ENCODE measurements around the gene ASB3.

ASB3 gene

DNA sequence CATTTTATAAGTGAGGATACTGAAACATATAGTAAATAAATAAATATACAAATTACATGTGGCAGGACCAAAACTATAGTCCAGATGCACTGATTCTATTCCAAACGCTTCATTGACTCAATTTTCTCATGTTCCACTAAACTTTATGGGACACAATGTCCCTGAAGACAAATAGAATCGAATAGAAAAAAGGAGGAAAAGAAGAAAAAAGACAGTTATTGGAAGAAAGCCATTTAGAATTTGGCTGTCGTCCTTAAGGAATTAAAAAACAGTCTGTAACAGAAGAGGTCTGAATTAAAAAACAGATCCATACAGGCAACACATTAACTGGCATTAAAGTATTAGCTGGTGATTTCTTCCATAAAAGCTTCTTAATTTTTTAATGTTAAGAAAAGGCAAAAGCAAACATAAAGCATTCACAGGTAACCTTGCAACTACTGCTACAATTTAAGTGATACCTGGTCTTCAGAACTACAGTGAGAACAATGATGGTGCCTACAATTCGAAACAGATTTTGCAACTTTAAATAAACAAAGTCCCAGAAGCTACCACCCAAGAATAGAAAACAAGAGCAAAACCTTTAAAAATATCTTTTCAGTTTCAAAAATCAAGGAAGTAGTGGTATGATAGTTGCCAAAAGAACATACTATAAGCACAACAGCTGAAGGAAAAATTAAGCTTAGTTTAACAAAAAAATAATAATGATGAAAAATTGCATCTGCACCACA is 36.5 kb downstream of the ASB3 start:
- TF ChIP-seq YY1 (IDR thresholded peaks at IDR 0.05; ENCODE audit: low read depth) (no peak), TEAD4 (IDR thresholded peaks at IDR 0.05) (no peak), TCF12 (IDR thresholded peaks at IDR 0.05; ENCODE audit: low read depth) (no peak), RAD21 (IDR thresholded peaks at IDR 0.05; ENCODE audit: low read depth) (no peak), EP300 (IDR thresholded peaks at IDR 0.05; ENCODE audit: borderline replicate concordance) (no peak), NFIC (IDR thresholded peaks at IDR 0.05) (no peak)
- TF ChIP-seq, protein P1, sequence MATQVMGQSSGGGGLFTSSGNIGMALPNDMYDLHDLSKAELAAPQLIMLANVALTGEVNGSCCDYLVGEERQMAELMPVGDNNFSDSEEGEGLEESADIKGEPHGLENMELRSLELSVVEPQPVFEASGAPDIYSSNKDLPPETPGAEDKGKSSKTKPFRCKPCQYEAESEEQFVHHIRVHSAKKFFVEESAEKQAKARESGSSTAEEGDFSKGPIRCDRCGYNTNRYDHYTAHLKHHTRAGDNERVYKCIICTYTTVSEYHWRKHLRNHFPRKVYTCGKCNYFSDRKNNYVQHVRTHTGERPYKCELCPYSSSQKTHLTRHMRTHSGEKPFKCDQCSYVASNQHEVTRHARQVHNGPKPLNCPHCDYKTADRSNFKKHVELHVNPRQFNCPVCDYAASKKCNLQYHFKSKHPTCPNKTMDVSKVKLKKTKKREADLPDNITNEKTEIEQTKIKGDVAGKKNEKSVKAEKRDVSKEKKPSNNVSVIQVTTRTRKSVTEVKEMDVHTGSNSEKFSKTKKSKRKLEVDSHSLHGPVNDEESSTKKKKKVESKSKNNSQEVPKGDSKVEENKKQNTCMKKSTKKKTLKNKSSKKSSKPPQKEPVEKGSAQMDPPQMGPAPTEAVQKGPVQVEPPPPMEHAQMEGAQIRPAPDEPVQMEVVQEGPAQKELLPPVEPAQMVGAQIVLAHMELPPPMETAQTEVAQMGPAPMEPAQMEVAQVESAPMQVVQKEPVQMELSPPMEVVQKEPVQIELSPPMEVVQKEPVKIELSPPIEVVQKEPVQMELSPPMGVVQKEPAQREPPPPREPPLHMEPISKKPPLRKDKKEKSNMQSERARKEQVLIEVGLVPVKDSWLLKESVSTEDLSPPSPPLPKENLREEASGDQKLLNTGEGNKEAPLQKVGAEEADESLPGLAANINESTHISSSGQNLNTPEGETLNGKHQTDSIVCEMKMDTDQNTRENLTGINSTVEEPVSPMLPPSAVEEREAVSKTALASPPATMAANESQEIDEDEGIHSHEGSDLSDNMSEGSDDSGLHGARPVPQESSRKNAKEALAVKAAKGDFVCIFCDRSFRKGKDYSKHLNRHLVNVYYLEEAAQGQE (IDR thresholded peaks at IDR 0.05; ENCODE audit: low read depth), result no peak
- TF ChIP-seq, protein P2, sequence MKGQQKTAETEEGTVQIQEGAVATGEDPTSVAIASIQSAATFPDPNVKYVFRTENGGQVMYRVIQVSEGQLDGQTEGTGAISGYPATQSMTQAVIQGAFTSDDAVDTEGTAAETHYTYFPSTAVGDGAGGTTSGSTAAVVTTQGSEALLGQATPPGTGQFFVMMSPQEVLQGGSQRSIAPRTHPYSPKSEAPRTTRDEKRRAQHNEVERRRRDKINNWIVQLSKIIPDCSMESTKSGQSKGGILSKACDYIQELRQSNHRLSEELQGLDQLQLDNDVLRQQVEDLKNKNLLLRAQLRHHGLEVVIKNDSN (IDR thresholded peaks at IDR 0.05), result no peak

DNA sequence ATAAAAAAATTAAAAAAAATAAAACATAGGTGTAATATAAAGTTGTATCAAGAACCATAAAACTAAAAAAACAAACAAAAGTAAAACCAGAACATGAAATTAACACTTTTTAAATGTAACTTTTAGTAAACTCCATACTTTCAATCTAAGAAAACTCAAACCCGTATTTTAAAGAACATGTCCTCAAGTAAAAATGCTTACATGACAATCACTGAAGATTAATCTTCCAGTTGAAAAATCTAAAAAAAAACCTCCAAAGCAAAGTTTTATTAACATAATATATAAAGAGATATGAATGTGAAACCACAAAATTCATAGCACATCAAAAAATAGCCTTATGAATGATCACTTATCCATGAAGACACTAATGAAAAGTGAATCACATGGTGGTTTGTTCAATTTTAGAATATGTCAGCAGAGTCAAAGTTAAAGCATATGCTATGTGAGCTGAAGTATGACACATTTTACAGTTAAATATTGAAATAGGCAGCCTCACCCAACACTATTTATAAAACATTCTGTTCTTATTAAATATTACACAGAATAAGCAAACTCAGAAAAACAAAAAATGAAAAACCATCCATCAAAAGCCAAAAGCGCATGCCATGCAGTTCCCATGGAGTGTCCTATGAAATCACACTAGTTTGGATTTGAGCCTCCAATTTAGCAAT is 42.2 kb downstream of the ASB3 start:
- TF ChIP-seq EGR1 (IDR thresholded peaks at IDR 0.05) (no peak), ZBTB7A (IDR thresholded peaks at IDR 0.05; ENCODE audit: low read depth) (no peak), YY1 (IDR thresholded peaks at IDR 0.05; ENCODE audit: low read depth) (no peak)

DNA sequence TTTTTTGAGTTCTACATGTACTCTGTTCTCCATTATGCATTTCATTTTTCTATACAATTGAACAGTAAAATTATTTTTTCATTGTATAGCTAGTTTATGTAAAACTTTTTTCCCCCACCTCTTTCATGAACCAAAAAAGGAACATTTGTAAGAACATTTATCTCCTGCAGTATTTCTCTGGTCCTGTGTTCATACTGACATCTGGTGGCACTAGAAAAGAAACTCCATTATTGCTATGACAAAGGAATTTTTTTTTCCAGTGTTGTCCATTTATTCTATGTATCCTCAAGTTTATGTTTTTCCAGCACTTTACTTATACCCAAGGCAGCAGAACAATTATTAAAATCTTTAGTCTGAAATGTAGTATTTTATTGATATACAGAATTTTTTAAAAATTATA is 46.6 kb downstream of the ASB3 start:
- TF ChIP-seq RAD21 (IDR thresholded peaks at IDR 0.05; ENCODE audit: low read depth), result peak; percentile 54
- no peak for TF ChIP-seq FOXM1 (IDR thresholded peaks at IDR 0.05; ENCODE audit: borderline replicate concordance, low read depth)

DNA sequence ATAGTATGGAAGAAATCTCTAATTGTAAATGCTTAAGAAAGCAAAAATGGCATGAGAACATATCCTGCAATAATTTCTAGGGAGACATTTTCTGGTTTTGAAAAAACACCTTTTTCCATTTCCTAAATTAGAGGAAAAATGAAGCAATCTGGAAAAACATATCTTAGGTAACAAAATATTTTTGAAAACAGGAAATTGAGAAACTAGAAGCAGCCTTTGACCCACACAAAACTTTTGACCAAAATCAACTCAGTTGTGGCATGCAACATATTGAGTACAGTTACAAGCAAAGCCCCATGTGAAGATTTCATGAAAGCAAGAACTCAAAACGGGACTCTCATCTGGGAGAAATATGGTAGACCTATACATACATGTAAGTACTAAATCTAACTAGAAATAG is 47.7 kb downstream of the ASB3 start:
- TF ChIP-seq EGR1 (IDR thresholded peaks at IDR 0.05) (no peak), FOXM1 (IDR thresholded peaks at IDR 0.05; ENCODE audit: borderline replicate concordance, low read depth) (no peak), CREB1 (IDR thresholded peaks at IDR 0.05; ENCODE audit: low read depth) (no peak), ZBTB7A (IDR thresholded peaks at IDR 0.05; ENCODE audit: low read depth) (no peak), NFIC (IDR thresholded peaks at IDR 0.05) (no peak), RAD21 (IDR thresholded peaks at IDR 0.05; ENCODE audit: low read depth) (no peak), YY1 (IDR thresholded peaks at IDR 0.05; ENCODE audit: low read depth) (no peak), TAF1 (IDR thresholded peaks at IDR 0.05; ENCODE audit: low read depth) (no peak), CEBPB (IDR thresholded peaks at IDR 0.05) (no peak), TEAD4 (IDR thresholded peaks at IDR 0.05) (no peak), EP300 (IDR thresholded peaks at IDR 0.05; ENCODE audit: borderline replicate concordance) (no peak), TCF12 (IDR thresholded peaks at IDR 0.05; ENCODE audit: low read depth) (no peak)
- TF ChIP-seq, protein P1 (IDR thresholded peaks at IDR 0.05; ENCODE audit: low read depth), result no peak
- TF ChIP-seq, protein P3, sequence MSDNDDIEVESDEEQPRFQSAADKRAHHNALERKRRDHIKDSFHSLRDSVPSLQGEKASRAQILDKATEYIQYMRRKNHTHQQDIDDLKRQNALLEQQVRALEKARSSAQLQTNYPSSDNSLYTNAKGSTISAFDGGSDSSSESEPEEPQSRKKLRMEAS (IDR thresholded peaks at IDR 0.05), result no peak
- TF ChIP-seq, protein P2 (IDR thresholded peaks at IDR 0.05), result no peak

DNA sequence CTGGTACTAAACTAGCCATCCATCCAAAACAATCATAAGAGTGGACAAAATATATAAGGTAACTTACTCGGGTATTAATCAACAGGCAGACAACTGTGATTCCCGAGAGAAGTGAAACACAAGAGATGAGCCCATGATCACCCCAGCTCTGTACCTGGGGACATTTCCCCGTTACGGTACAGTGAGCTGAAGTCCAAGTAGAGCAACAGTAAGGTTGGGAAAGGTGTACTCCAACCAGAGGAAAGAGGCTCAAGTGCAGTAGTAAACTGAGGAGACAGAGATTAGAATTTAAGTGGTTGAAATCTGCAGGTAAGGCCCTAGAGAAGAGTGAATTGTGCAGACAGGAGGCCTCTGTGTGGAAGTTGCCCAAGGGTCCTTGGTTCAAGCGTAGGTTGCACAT is 49.7 kb downstream of the ASB3 start:
- TF ChIP-seq NFIC (IDR thresholded peaks at IDR 0.05), result no peak
- TF ChIP-seq CREB1 (IDR thresholded peaks at IDR 0.05; ENCODE audit: low read depth), result no peak
- no peak for TF ChIP-seq EP300 (IDR thresholded peaks at IDR 0.05; ENCODE audit: borderline replicate concordance)
- no peak for TF ChIP-seq ZBTB7A (IDR thresholded peaks at IDR 0.05; ENCODE audit: low read depth)
- TF ChIP-seq, protein P3 (IDR thresholded peaks at IDR 0.05), result no peak
- TF ChIP-seq, protein P2 (IDR thresholded peaks at IDR 0.05), result no peak
- TF ChIP-seq FOXM1 (IDR thresholded peaks at IDR 0.05; ENCODE audit: borderline replicate concordance, low read depth), result no peak
- no peak for TF ChIP-seq EGR1 (IDR thresholded peaks at IDR 0.05)
- TF ChIP-seq CEBPB (IDR thresholded peaks at IDR 0.05), result no peak
- TF ChIP-seq YY1 (IDR thresholded peaks at IDR 0.05; ENCODE audit: low read depth), result no peak
- TF ChIP-seq TEAD4 (IDR thresholded peaks at IDR 0.05), result no peak
- no peak for TF ChIP-seq TAF1 (IDR thresholded peaks at IDR 0.05; ENCODE audit: low read depth)
- TF ChIP-seq TCF12 (IDR thresholded peaks at IDR 0.05; ENCODE audit: low read depth), result no peak

All from Ishikawa (cell line).